Measurements from ENCODE around the gene SMOC2. TPM values are rescaled to one million over a fixed set of nuclear protein-coding genes. Genes with fewer than 3 reads are reported as not detected.

The SMOC2 gene
- total and polyA plus RNA-seq, 2 experiments from 2014 or later: 51.0 to 88.7 TPM

DNA sequence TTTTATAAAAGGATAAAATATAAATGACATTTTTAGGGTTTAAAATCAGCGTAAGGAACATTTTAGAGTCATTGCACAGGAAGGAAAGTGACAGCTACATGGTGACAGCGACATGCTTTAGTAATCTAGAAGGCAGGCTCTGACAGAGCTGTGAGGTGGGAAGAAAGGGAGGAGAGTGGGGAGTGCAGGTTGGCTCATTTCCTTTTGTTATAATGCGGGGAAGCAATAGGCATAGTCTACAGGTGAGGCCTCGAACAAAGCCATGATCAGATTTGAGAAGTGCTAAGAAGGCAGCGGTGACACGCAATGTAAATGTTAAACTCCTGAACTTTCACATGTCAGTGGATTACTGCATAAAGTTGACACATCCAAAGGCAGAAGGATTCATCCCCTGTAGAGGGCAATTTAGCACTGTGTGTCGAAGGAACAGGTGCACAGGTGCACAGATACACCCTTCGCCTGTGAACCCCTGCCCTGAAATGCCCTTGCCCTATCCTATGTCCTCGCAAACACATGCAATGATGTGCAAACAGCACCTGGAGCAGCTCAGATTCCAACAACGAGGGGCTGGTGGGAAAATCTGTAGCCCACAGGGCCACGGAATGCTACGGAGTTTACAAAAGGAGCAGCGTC, 32.4 kb upstream of the SMOC2 start:
- Histone ChIP-seq H2AFZ (no peak overlapping the region), H3K9me3 (ENCODE audit: low read depth) (no peaks in the 10 kb centered on the region), H4K20me1 (ENCODE audit: insufficient read depth, poor library complexity, severe bottlenecking) (no peaks in the 10 kb centered on the region), H3K79me2 (no peaks in the 10 kb centered on the region), H3K4me3 (no peak overlapping the region), H3K36me3 (replicated peaks; ENCODE audit: insufficient read depth, low read depth) (no peaks in the 10 kb centered on the region), H3K4me2 (no peak overlapping the region), H3K4me1 (ENCODE audit: insufficient read depth) (no peaks in the 10 kb centered on the region), H3K27me3 (no peaks in the 10 kb centered on the region), H3K27ac (no peak overlapping the region), H3K9me2 (replicated peaks; ENCODE audit: insufficient read depth) (no peaks in the 10 kb centered on the region)
- DNase-seq (ENCODE audit: low spot score): no peak
- 82% methylated on average over 13 of the region's 13 CpGs for WGBS (ENCODE audit: low lambda C conversion rate, missing lambda C conversion rate)
- TF ChIP-seq, protein P1, sequence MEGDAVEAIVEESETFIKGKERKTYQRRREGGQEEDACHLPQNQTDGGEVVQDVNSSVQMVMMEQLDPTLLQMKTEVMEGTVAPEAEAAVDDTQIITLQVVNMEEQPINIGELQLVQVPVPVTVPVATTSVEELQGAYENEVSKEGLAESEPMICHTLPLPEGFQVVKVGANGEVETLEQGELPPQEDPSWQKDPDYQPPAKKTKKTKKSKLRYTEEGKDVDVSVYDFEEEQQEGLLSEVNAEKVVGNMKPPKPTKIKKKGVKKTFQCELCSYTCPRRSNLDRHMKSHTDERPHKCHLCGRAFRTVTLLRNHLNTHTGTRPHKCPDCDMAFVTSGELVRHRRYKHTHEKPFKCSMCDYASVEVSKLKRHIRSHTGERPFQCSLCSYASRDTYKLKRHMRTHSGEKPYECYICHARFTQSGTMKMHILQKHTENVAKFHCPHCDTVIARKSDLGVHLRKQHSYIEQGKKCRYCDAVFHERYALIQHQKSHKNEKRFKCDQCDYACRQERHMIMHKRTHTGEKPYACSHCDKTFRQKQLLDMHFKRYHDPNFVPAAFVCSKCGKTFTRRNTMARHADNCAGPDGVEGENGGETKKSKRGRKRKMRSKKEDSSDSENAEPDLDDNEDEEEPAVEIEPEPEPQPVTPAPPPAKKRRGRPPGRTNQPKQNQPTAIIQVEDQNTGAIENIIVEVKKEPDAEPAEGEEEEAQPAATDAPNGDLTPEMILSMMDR (IDR thresholded peaks at IDR 0.05; ENCODE audit: poor library complexity): no peak
- TF ChIP-seq EZH2 (IDR thresholded peaks at IDR 0.05; ENCODE audit: borderline replicate concordance): no peak

DNA sequence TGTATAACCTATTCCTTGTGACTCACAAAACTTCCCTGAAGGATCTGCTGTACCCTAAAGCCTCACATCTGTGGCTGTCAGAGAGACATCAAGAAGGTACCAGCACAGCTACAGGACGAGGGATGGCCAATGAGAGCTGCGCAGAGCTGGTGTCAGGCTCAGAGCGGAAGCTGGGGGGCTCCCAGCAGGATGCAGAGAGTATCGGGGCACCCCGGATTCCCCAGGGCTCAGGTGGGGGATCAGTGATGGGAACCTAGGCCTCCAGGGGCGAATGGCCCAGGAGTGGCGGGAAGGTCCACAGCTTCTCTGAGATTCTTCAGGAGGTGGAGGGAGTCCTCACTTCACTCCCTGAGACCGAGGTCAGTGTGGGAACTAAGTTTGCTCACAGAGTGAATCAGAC, 30.9 kb upstream of the SMOC2 start:
- no peaks in the 10 kb centered on the region for H4K20me1 ChIP-seq (ENCODE audit: insufficient read depth, poor library complexity, severe bottlenecking)
- no peak overlapping the region for H2AFZ ChIP-seq
- H3K4me2 ChIP-seq: no peak overlapping the region
- H3K9me3 ChIP-seq (ENCODE audit: low read depth): no peaks in the 10 kb centered on the region
- H3K27ac ChIP-seq: no peak overlapping the region
- no peaks in the 10 kb centered on the region for H3K79me2 ChIP-seq
- H3K9me2 ChIP-seq (replicated peaks; ENCODE audit: insufficient read depth): no peaks in the 10 kb centered on the region
- H3K36me3 ChIP-seq (replicated peaks; ENCODE audit: insufficient read depth, low read depth): no peaks in the 10 kb centered on the region
- TF ChIP-seq, protein P1 (IDR thresholded peaks at IDR 0.05; ENCODE audit: poor library complexity): no peak
- TF ChIP-seq EZH2phosphoT487 (IDR thresholded peaks at IDR 0.05; ENCODE audit: low read depth, severe bottlenecking, unreplicated experiment) (no peak), EZH2 (IDR thresholded peaks at IDR 0.05; ENCODE audit: borderline replicate concordance) (no peak)
- WGBS (ENCODE audit: low lambda C conversion rate, missing lambda C conversion rate): 94% methylated on average over 8 of the region's 8 CpGs
- no peaks in the 10 kb centered on the region for H3K27me3 ChIP-seq
- no peak for DNase-seq (ENCODE audit: low spot score)
- no peak overlapping the region for H3K4me3 ChIP-seq
- peaks cover 10% of the 10 kb centered on the region for H3K4me1 ChIP-seq (ENCODE audit: insufficient read depth)

DNA sequence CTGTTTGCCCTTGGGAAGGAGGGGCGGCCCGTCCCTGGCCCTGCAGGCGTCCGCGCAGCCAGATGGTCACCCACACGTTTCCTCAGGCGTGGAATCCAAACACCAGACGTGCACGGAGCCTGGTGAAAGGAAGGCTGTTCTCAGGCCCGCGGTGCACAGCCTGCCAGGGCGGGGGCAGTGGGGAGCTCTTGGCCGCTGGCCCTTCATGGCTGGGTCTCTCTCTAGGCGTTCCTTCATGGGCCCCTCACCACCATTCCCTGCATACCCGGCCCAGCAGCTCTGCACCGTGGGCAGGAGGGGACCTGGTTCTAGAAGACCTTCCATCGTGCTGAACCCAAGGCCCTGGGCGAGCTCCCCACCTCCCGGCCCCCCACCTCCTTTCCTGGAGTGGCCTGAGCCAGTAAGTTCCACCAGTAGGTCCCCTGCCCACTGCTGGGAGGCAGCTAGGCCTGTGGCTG, 30.4 kb upstream of the SMOC2 start:
- 91% methylated on average over 18 of the region's 19 CpGs for WGBS (ENCODE audit: low lambda C conversion rate, missing lambda C conversion rate)
- DNase-seq (ENCODE audit: low spot score): no peak
- H3K27me3 ChIP-seq: no peaks in the 10 kb centered on the region
- H3K9me3 ChIP-seq (ENCODE audit: low read depth): no peaks in the 10 kb centered on the region
- H3K27ac ChIP-seq: no peak overlapping the region
- no peak overlapping the region for H3K4me2 ChIP-seq
- H3K79me2 ChIP-seq: no peaks in the 10 kb centered on the region
- TF ChIP-seq EZH2 (IDR thresholded peaks at IDR 0.05; ENCODE audit: borderline replicate concordance) (no peak), EZH2phosphoT487 (IDR thresholded peaks at IDR 0.05; ENCODE audit: low read depth, severe bottlenecking, unreplicated experiment) (no peak)
- TF ChIP-seq, protein P1 (IDR thresholded peaks at IDR 0.05; ENCODE audit: poor library complexity): no peak
- H3K36me3 ChIP-seq (replicated peaks; ENCODE audit: insufficient read depth, low read depth): no peaks in the 10 kb centered on the region
- no peaks in the 10 kb centered on the region for H4K20me1 ChIP-seq (ENCODE audit: insufficient read depth, poor library complexity, severe bottlenecking)
- no peak overlapping the region for H2AFZ ChIP-seq
- H3K4me1 ChIP-seq (ENCODE audit: insufficient read depth): peaks cover 15% of the 10 kb centered on the region
- H3K9me2 ChIP-seq (replicated peaks; ENCODE audit: insufficient read depth): no peaks in the 10 kb centered on the region
- H3K4me3 ChIP-seq: no peak overlapping the region
